ENCODE measurements around the gene TMEM87A.

TMEM87A gene

DNA sequence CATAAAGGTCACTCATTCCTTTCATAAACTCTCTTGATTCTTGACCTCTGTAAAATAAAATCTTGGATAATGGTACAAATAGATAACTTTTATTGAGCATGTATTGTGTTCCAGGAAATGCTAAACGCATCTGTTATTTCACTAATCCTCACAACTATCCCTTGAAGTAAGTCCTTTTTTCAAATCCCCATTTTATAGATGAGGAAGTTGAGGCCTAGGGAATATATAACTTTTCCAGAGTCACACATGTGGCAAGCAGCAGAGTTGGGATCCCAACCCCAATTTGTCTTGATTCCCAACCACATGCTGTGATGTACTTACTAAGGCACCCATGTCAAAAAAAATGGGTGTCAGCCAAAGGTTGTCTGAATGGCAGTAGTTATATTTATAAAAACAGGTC lies 71.4 kb downstream of the TMEM87A start:
- Histone ChIP-seq H3K9me3 (replicated peaks; ENCODE audit: insufficient read depth, low read length) (no peaks in the 10 kb centered on the region), H2AFZ (ENCODE audit: low read length) (no peak overlapping the region), H4K20me1 (ENCODE audit: insufficient read depth, low read length) (no peaks in the 10 kb centered on the region), H3K27ac (ENCODE audit: low read length) (no peak overlapping the region), H3K27me3 (replicated peaks; ENCODE audit: insufficient read depth, low read length) (no peaks in the 10 kb centered on the region), H3F3A (ENCODE audit: insufficient read depth, low read length) (no peaks in the 10 kb centered on the region), H3K9me2 (replicated peaks; ENCODE audit: insufficient read depth, low read length) (no peaks in the 10 kb centered on the region), H3K9ac (ENCODE audit: low read length) (no peak overlapping the region), H3K4me1 (ENCODE audit: low read length) (peaks cover 1% of the 10 kb centered on the region; the same call in 1 of the 2 replicates), H3K4me3 (ENCODE audit: low read length) (no peak overlapping the region), H3K79me2 (ENCODE audit: low read length) (peaks cover 47% of the 10 kb centered on the region), H3K4me2 (ENCODE audit: low read depth, low read length) (no peak overlapping the region), H3K36me3 (replicated peaks; ENCODE audit: insufficient read depth, low read length) (peaks cover 10% of the 10 kb centered on the region)
- no peak for DNase-seq
- TF ChIP-seq, protein P1, sequence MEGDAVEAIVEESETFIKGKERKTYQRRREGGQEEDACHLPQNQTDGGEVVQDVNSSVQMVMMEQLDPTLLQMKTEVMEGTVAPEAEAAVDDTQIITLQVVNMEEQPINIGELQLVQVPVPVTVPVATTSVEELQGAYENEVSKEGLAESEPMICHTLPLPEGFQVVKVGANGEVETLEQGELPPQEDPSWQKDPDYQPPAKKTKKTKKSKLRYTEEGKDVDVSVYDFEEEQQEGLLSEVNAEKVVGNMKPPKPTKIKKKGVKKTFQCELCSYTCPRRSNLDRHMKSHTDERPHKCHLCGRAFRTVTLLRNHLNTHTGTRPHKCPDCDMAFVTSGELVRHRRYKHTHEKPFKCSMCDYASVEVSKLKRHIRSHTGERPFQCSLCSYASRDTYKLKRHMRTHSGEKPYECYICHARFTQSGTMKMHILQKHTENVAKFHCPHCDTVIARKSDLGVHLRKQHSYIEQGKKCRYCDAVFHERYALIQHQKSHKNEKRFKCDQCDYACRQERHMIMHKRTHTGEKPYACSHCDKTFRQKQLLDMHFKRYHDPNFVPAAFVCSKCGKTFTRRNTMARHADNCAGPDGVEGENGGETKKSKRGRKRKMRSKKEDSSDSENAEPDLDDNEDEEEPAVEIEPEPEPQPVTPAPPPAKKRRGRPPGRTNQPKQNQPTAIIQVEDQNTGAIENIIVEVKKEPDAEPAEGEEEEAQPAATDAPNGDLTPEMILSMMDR (IDR thresholded peaks at IDR 0.05; ENCODE audit: low read length): no peak
- TF ChIP-seq EZH2 (optimal IDR thresholded peaks at IDR 0.05; ENCODE audit: low read depth, low read length) (no peak), EZH2phosphoT487 (IDR thresholded peaks at IDR 0.05; ENCODE audit: low read length) (no peak)

DNA sequence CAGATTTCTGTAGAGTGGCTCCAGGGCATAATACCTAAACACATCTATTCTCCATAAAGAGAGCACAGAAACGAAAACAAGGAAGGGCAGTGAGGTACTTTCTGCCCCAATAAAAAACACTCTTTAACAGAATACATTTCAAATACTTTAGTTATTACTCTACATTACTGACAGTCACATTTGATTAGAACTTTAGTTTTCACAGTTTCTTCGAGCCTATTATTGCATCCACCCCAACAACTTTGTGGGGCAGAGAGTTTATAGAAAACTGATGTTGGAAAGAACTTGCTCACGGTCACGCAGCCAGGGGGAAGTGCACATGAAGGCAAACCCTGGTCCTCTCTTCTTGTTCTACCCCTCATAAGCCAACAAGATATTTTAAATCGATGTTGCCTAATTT lies 74.1 kb downstream of the TMEM87A start:
- H3K27ac ChIP-seq (ENCODE audit: low read length): no peak overlapping the region
- no peaks in the 10 kb centered on the region for H3K4me1 ChIP-seq (ENCODE audit: low read length)
- no peaks in the 10 kb centered on the region for H3K9me2 ChIP-seq (replicated peaks; ENCODE audit: insufficient read depth, low read length)
- TF ChIP-seq EZH2phosphoT487 (IDR thresholded peaks at IDR 0.05; ENCODE audit: low read length) (no peak), EZH2 (optimal IDR thresholded peaks at IDR 0.05; ENCODE audit: low read depth, low read length) (no peak)
- TF ChIP-seq, protein P1 (IDR thresholded peaks at IDR 0.05; ENCODE audit: low read length): no peak
- no peak overlapping the region for H3K4me3 ChIP-seq (ENCODE audit: low read length)
- H3K79me2 ChIP-seq (ENCODE audit: low read length): peaks cover 35% of the 10 kb centered on the region
- H3K9me3 ChIP-seq (replicated peaks; ENCODE audit: insufficient read depth, low read length): no peaks in the 10 kb centered on the region
- H3F3A ChIP-seq (ENCODE audit: insufficient read depth, low read length): no peaks in the 10 kb centered on the region
- H4K20me1 ChIP-seq (ENCODE audit: insufficient read depth, low read length): no peaks in the 10 kb centered on the region
- H3K27me3 ChIP-seq (replicated peaks; ENCODE audit: insufficient read depth, low read length): no peaks in the 10 kb centered on the region
- peaks cover 10% of the 10 kb centered on the region for H3K36me3 ChIP-seq (replicated peaks; ENCODE audit: insufficient read depth, low read length)
- no peak overlapping the region for H2AFZ ChIP-seq (ENCODE audit: low read length)
- DNase-seq: no peak
- H3K9ac ChIP-seq (ENCODE audit: low read length): no peak overlapping the region
- H3K4me2 ChIP-seq (ENCODE audit: low read depth, low read length): no peak overlapping the region

DNA sequence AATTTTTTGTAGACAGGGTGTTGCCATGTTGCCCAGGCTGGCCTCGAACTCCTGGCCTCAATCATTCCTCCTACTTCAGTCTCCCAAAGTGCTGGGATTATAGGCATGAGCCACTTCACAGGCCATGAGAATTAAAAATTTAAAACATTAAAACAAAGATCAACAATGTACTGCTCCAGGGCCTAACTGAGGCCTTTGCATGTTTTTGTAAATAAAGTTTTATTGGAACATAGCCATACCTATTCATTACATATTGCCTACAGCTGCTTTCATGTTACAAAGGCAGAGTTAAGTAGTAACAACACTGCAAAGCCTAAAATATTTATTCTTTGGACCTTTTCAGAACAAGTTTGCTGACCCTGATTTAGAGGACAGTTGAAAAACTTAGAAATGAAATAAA lies 74.7 kb downstream of the TMEM87A start:
- H3K79me2 ChIP-seq (ENCODE audit: low read length): peaks cover 32% of the 10 kb centered on the region
- no peaks in the 10 kb centered on the region for H3K9me3 ChIP-seq (replicated peaks; ENCODE audit: insufficient read depth, low read length)
- no peak overlapping the region for H3K27ac ChIP-seq (ENCODE audit: low read length)
- no peak overlapping the region for H3K4me3 ChIP-seq (ENCODE audit: low read length)
- no peak overlapping the region for H2AFZ ChIP-seq (ENCODE audit: low read length)
- H3K9me2 ChIP-seq (replicated peaks; ENCODE audit: insufficient read depth, low read length): no peaks in the 10 kb centered on the region
- no peaks in the 10 kb centered on the region for H3F3A ChIP-seq (ENCODE audit: insufficient read depth, low read length)
- H3K4me2 ChIP-seq (ENCODE audit: low read depth, low read length): no peak overlapping the region
- no peaks in the 10 kb centered on the region for H4K20me1 ChIP-seq (ENCODE audit: insufficient read depth, low read length)
- no peak overlapping the region for H3K9ac ChIP-seq (ENCODE audit: low read length)
- H3K36me3 ChIP-seq (replicated peaks; ENCODE audit: insufficient read depth, low read length): peaks cover 10% of the 10 kb centered on the region
- DNase-seq: no peak
- H3K4me1 ChIP-seq (ENCODE audit: low read length): no peaks in the 10 kb centered on the region
- TF ChIP-seq, protein P1 (IDR thresholded peaks at IDR 0.05; ENCODE audit: low read length): no peak
- no peak for TF ChIP-seq EZH2 (optimal IDR thresholded peaks at IDR 0.05; ENCODE audit: low read depth, low read length)
- no peak for TF ChIP-seq EZH2phosphoT487 (IDR thresholded peaks at IDR 0.05; ENCODE audit: low read length)
- H3K27me3 ChIP-seq (replicated peaks; ENCODE audit: insufficient read depth, low read length): no peaks in the 10 kb centered on the region

Measured in MM.1S (cell line).